Hematopoietic multipotent progenitor cell treated with erythropoietin and hydrocortisone succinate and interleukin-3 and kit ligand, for 4 days (in vitro differentiated cells): Measurements from ENCODE around the gene INTS11.
A peak's percentile ranks its signal among the peaks of the same experiment; 100 is the strongest.

Experiments
- DNase-seq: peaks from one replicate; pipeline ENCODE4 v3.0.0-alpha.2; 2015

INTS11 gene

DNA sequence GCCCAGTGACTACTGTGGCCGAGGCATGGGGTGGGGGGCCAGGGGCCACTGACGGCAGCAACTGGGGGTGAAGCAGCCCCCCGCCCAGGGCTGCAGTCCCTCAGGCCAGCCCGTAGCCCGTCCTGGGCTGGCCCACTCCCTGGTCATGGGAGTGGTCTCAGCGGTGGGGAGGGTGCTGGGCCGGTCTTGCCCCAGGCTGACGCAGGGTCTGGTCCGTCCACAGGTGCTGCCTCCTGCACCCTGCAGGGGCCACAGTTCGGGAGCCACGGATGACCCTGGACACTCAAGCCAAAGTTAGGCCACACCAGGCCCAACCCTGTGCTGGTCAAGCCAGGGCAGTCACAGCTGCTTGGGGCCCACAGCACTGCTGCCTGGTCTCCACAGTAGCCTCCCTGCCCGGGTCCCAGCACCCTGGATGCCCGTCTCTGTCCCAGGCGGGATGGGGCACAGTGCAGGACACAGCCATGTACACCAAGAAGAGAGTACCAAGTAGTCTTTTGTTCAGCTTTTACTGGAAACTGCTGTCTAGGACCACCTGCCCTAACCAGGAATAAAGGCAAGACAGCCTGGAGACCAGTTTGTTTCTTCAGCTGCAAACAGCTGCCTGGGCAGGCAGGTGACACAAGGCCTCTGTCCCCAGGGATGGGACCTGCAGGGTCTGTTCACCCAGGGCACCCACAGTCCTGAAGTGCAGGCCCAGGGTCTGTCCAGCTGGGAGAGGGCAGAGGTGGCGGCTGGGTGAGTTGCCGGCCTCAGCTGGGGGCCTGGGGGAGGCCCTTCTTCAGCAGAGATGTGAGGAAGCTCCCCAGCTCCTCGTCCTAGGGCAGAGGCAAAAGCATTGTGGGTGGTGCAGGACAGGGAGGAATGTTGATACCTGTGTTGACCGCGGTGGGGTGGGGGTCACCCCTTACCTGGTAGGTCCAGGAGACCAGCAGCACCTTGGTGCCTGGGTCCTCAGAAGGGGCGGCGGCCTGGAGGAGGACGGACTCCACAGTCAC is 13.1 kb downstream of the INTS11 start:
- no peak for DNase-seq

DNA sequence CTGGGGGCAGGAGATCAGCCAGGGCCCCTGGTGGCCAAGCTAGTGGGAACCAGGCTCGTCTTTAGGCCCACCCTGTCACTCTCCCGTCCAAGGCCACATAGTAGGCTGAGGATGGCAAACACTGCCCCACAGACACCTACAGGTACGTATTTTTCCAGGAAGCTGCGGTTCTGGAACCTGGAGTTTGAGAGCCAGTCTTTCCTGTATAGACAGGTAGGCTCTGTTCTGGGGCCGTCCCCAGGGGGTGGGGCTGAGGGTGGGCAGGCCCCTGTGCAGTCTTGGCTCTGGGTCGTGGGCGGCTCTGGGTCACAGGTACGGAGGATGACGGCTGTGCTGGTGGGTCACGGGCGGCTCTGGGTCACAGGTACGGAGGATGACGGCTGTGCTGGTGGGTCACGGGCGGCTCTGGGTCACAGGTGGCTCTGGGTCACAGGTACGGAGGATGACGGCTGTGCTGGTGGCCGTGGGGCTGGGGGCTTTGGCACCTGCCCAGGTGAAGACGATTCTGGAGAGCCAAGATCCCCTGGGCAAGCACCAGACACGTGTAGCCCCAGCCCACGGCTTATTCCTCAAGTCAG is 13.9 kb downstream of the INTS11 start:
- no peak for DNase-seq

DNA sequence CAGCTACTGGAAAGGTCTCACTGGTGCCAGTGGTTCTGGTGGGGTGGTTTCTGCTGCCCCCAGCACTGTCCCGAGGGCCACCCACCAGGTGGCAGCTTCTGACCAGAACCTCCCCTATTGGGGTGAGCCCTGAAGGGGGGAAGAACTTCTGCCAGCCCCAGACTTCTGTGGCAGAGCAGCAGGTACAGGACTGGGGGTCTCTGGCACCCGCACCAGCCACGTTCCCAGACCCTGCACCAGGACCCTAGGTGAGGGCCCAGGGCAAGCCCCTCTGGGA is 14.4 kb downstream of the INTS11 start:
- DNase-seq, result no peak

DNA sequence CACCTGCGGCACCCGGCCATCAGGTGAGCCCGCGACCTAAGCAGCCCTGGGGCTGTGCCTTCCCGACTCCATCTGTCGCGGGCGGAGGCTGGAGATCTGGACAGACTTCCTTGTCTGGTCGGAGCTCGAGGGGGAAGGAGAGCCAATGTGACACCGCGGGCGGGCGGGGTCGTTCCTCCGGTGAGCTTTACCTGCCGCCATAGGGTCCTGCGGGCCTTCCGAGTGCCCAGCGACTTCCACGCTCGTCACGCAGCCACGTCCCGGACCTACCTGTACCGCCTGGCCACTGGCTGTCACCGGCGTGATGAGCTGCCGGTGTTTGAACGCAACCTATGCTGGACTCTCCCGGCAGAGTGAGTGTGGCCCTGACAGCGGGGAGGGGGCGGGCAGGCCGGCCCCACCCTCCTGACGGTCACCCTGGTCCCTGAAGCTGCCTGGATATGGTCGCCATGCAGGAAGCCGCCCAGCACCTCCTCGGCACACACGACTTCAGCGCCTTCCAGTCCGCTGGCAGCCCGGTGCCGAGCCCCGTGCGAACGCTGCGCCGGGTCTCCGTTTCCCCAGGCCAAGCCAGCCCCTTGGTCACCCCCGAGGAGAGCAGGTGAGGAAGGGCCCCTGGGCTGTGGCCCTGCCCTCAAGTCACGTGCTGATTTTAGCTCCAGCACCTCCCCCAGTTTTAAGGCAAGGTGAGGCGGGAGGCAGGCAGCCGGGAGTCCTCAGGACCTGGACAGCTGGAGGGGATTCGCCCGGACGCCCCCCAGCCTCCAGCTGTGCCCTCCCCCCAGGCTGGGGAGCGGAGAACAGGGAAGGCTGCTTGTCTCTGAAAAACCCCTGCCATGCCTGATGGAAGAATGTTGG is 15.0 kb downstream of the INTS11 start:
- peak; percentile 50 for DNase-seq

DNA sequence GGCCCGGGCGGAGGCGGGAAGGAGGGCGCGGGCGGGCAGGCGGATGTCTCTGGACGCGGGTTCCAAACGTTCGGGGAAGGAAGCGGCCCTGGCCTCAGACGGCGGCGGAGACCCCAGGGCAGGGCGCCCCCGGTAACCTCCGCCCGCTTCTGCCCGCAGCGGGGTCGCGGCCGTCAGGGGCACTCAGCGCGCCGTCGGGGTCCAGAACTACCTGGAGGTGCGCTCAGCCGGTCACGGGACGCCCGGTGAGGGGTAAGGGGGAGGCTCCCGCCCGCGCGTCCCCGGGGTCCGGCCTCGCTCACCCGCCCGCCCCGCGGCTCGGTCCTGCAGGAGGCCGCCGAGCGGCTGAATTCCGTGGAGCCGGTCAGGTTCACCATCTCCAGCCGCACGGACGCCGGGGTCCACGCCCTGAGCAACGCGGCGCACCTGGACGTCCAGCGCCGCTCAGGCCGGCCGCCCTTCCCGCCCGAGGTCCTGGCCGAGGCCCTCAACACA is 15.7 kb downstream of the INTS11 start:
- DNase-seq, result no peak

DNA sequence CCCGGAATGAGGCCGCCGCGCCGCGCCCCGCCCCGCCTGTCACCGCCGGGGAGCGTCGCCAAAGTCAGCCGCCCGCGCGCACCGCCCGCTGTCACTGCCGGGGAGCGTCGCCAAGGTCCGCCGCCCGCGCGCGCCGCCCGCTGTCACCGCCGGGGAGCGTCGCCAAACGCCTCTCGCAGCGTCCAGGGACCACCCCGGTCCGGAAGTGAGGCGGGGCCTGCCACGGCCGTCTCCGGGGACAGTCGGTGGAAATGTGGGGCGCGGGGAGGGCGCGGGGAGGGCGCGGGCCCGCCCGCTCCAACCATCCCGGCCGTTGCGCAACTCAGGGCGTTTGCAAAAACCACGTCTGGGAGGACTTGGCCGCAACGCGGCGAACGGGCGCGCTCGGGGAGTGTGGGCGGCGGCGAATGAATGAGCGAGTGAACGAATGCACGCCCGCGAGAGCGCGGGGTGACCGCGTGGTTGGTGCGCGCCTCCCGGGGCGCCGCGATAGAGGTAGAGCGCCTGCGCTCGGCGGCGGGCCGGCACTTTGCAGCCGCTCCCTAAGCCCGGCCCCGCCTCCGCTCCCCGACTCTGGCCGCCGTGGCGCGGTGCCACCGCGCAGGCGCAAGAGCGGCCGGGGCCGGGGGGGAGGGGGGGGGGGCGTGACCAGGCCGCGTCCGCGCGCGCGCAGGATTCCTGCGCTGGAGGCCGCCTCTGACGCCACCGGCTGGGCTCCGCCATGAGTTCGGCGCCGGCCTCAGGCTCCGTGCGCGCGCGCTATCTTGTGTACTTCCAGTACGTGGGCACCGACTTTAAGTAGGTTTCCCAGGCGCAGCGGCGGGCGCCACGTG is 16.3 kb downstream of the INTS11 start, which contains the start of the genes ACAP3 and PUSL1:
TSS of gene ACAP3 (minus strand) at position 8 of the 833 bp plus-strand sequence. CDS start 115 bp downstream, outside the sequence.
TSS of gene PUSL1 (plus strand) at position 675 of the 833 bp plus-strand sequence. CDS start at position 722, 47 bp downstream.
- peak; percentile 96 for DNase-seq

DNA sequence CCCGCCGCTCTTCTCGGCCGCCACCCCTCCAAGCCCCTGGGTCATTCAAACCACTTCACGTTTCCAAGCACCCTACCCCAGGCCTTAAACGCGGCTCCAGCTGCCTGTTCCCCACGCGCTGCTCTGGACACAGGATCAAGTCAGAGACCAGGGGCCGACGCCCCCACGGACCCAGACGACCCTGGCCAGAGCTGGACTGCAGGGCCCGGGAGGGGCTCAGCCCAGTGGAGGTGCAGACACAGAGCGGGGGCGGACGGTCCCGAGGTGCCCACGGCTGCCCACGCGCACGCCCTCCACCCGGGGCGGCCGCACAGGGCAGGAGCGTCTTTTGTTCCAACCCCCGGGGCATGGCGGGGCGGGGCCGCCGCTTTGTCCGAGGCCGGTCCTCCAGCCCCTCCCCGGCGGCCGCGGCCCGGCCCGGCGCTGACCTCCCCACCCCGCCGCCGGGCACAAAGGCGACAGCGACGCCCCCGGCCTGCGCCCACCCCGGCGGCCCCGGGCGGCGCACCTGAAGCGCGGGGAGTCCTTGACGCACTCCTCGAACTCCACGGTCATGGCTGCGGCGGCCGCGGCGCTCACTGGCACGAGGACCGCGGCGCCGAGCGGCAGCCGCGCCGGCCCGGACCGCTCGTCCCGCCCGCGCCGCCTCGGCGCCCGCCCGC is 17.1 kb downstream of the INTS11 start:
- DNase-seq, result no peak

DNA sequence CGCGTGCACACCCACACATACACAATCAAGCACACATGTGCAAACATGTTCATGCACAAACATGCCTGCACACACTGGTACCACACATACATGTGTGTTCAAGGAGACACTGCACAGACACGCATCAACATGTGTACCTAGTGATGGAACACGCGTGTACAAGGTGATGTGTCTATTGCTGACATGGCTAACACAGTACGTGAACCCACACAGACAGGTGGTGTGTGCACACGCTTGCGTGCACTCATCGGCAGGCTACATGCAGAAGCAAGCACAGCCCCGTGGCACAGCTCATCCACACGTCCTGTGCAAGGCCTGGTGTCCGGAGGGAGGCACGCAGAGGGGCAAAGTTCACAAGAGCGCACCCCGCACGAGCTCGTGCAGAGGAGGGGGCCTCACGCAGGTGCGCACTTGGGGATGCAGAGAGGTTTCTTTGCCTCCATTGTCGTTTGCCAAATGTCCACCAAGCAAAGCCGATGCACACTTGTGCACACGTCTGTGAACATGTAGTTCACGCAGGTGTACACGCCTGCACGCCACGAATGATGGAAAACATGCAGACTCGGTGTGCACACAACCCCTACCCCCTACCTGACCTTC is 17.7 kb downstream of the INTS11 start:
- no peak for DNase-seq

DNA sequence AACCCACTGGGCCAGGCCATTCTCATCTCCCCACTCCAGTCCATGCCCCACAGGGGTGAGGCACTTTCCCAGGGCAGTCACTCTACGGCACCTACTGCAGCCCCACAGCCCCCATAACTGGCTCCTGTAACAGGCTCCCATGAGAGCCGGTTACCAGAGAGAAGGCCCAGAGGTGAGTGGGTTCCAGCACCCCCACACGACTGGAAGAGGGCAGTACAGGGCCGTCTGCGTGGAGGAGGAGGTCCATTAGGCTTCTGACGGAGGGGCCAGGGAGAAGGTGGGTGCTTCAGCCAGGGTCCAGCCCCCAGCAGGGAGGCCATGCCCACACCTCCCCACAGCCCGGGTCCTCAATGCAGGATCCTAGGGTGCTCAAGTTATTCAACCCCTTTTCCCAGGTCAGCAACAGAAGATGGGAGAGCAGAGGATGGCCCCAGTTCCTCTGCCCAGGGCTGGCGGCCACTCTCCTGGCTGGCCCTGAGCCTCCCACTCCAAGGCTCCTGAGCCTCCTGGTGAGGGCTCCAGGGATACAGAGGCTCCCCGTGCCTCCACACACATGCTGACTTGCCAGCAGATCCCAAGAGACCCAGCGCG is 18.3 kb downstream of the INTS11 start:
- peak; percentile 60 for DNase-seq

DNA sequence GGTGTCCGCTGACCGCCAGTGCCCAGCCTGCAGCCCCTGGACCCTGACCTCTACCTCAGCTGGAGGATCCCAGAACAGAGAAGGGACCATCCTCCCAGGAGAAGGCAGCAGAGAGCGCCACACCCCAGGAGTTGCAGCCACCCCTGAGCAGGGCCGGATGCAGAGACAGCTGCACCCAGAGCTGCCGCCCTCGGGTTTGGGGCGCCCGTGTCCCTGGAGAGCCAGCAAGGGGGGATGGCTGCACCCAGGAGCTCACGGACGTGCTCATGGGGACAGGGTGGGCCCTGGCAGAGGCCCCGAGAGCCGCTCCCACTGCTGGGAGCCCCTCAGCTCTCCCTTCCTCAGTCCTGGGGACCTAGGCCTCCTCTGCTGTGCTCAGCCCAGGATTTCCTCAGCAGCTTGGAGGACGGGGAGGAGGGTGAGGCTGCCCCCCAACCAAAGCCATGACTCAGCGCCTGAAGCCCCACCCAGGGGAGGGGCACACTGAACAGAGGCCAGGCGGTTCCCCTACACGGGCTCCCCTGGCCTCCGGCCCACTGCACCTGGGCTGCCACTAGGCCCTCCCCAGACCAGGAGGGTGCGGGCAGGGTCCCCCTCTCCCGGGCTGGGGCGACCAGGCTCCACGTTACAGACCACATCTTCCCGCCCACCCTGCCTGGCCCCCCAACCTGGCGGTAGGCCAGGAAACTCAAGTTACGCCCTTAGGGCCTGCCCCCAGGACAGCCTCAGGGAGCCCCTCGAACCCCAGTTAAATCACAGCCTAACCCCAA is 19.0 kb downstream of the INTS11 start:
- peak; percentile 93 for DNase-seq

DNA sequence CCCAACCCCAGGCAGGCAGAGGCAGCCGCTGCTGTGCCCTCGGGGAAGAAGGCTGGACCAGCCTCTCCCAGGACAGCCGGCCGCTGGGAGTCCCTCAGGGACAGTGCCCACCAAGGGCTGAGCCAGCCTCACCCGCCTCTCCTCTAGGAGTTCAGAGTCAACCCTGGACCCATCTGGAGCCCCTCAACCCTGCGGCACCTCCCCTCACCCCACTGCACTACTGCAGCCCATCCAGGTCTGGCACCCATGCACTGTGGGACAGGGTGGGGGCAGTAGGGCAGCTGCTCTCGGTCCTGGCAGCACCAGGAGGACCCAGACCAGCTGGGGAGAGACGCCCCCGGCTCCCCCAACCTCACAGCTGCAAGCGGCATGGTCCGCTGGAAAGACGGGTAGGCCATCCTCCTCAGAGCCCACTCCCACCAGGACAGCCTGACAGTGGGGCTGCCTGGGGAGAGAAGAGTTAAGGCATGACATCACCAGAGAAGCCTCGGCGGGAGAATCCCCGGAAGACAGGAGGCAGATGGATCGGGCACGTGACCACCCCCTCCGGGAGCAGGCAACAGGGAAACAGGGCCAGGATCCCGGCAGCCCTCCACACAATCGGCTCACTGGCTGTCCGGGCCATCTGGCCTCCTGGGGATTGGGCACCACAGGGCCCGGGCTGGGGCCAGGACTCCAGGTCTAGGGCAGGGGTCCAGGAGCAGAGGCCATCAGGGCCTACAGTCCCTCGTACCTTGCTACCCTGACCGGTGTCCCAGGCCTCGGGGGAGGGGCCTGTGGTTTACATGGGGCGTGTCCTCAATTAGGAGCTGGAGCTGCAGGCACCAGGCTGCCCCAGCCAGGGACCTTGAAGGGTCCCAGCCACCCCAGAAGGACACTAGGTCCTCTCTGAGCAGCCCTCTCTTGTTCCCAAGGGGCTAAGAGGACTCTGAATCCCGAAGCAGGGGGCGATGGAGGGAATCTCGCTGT is 19.8 kb downstream of the INTS11 start:
- DNase-seq, result peak; percentile 51

DNA sequence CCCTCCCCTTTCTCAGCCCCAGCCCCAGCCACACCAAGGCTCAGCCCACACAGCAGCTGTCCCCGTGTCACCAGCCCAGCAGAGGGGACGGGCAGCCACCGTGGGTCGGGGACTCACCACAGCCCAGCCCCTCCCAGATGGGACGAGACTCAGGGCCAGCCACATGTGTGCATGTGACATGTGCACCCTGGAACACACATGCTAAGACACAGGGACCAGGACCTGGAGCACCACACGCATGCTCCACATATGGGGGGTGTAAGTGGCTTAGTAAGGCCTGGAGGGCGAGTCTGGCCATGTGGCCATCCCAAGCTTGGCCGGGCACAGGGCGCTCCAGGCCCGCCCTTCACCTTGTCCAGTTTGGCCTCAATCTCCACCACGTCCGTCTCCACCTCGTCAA is 20.7 kb downstream of the INTS11 start:
- no peak for DNase-seq

DNA sequence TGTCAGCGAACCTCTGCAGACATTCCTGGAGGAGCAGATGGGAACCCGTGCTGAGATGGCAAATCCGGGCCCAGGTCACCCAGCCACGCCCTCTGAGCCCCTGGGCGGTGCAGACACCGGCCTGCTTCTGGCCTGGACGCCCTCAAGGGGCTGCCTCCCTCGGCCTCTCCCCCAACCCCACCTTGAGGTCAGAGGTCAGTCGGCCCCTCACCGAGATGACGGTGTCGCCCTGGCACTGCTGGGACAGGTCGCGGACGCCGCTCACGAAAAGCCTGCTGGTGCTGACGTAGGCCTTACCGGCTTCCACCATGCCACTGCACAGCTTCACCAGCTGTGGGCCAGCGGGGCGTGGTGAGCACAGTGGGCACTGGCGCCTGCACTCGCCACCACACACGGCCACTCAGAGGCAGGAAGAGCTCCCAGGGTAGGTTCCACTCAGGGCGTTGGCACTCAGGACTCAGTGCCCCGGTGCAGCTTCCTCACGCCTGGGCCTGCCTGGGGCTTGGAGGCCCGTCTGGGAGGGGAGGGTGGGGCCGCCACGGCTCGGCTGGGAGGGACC is 21.4 kb downstream of the INTS11 start:
- DNase-seq, result peak; percentile 41

DNA sequence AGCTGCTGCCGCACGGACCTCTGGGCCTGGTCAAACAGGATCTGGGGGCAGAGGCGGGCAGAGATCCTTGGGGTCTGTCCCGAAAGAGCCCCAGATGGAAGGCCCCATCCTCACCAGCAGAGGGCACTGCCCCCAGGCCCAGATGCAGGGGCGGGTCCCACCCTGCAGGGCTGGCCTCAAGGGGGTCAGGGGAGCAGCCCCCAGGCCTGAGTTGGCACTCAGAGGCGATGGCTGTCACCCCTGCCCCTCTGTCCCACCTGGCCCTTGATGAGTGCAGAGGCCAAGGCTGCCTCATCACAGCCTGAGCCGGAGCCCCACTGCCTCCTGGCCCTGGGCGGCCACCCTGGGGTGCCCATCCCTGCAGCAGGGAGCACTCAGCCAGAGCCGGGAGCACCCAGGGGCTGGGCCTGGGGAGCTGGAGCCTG is 22.4 kb downstream of the INTS11 start:
- DNase-seq, result peak; percentile 55

DNA sequence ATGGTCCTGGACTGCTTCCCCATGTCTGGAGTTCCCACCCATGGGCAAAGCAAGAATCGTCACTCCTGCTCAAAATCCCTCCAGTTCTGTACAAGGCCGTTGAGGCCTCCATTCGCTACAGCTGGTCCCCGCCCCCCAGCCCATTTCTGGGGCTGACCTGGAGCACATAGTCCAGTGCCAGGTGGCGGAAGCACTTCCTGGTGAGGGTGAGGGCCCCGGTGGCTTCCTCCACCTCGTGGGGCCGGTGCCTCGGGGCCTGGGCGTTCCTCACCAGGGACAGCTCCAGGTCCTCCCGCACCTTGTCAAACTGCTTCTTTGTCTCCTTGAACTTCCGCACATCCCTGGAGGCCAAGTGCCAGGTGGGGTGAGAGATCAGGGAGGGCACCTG is 24.1 kb downstream of the INTS11 start:
- DNase-seq, result no peak

DNA sequence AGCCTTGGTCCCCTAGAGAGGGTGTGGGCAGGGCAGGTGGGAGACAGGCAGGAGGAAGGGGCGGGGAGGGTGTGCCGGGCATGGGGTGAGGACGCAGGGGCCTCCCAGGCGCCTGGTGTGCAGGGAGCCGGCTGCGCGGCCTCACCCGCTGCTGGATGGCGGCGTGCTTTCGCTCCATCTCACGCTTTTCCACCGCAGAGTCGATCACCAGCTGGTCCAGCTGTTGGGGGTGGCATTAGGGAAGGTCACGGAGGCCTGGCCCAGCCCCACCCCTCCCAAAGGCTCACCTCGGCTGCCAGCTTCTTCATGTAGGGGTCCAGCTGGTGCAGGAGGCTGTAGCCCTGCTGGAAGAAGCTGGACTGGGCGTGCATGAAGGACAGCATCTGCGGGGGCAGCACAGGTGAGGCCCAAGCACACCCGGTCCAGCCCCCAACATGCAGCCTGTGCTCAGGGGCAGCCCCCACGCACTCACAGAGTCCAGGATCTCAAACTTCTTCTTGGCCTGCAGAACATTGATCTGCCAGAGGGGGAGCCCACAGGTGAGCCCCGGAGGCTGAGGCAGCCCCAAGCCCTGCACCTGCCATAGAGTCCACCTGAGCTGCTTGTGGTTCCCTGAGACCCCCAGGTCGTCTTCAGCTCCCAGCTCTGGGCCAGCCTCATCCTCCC is 24.6 kb downstream of the INTS11 start:
- DNase-seq, result peak; percentile 35

DNA sequence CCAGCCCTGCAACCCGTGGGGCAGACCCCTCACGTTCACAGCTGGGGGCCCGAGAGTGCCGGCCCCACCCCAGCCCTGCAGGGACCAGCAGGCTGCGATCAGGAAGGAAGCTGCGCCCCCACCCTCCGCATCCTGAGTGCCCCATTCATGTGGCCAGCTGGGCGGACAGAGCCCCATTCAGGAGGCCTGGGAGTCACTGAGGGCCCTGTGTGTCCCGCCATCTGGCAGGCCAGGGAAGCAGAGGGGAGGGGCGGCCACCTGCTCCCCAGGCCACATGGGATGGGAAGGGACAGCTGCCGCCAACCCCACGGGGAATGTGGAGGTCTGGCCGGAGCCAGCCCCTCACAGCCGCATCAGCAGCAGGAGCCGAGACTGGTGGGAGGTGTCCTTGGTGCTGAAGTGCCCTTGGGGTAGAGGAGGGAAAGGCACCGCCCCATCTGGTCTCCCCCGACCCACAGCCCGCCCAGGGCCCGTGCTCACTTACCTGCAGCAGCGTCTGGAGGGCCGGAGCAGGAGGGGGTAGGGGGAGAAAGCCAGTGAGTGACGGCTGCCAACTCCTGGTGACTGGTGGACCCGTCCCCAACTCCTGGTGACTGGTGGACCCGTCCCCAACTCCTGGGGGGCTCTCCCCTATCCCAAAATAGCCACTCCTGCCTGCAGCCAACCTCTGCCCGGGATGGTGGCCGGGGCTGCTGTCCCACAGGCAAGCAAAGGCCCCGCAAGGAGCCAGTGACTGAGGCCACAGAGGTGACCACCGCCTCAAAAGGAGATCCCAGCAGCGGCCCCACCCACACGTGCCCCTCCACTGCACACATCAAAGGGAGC is 25.4 kb downstream of the INTS11 start:
- DNase-seq, result peak; percentile 61
